A549 (cell line): Measurements from ENCODE around the gene RPS6KA2. TPM values are rescaled to one million over a fixed set of nuclear protein-coding genes. Genes with fewer than 3 reads are reported as not detected.
"Not testable (repeated sequence)": the region's sequence is repeated elsewhere in the genome, so short reads cannot be mapped to it uniquely, and the experiment has no call there.

Experiments
- ATAC-seq, 2 experiments: fragments of 200-7000 bp in 1 of 2; fragments of >200 bp in 1 of 2; cut with Nextera tagmentation in 1 of 2; cut with Tn5 transposase in 1 of 2; 3 replicates each; pipeline versions ENCODE4 v1.8.0 to v1.9.1; 2018 to 2020; ENCODE audit warnings: mild to moderate bottlenecking in 1 of 2, moderate library complexity in 1 of 2
- CTCF ChIA-PET: fragments of 300-600 bp; sonication (Branson Sonifier 250); formaldehyde crosslinking; extraction: SDS; loops from one replicate; lab custom pipeline; 2021; ENCODE audit warnings: antibody characterized with exemption, inconsistent platforms; lab: Yijun Ruan, JAX
- POLR2A ChIA-PET: fragments of 350-600 bp; formaldehyde crosslinking; extraction: SDS; loops from one replicate; lab custom pipeline; 2021; ENCODE audit warnings: antibody characterized with exemption, inconsistent platforms; lab: Yijun Ruan, JAX
- DNase-seq, 2 experiments: peaks; one replicate each; pipeline versions ENCODE4 v3.0.0 to v3.0.0-alpha.2; 2011 to 2016; ENCODE audit warnings: low read depth in 1 of 2, low spot score in 1 of 2
- FAIRE-seq: peaks from 2 replicates; lab custom pipeline; 2011; peaks lifted over from hg19 to GRCh38; lab: Jason Lieb, UNC
- H3K27ac ChIP-seq, 2 experiments: fragments of >200 bp; sonication (Bioruptor Twin); formaldehyde crosslinking; 3 replicates each; pipeline ENCODE4 v1.5.1; 2016 to 2017
- H3K4me1 ChIP-seq: fragments of >200 bp; sonication (Bioruptor Twin); formaldehyde crosslinking; 3 replicates; pipeline ENCODE4 v1.6.1; 2016
- H3K4me2 ChIP-seq: fragments of >200 bp; sonication (Bioruptor Twin); formaldehyde crosslinking; 3 replicates; pipeline ENCODE4 v1.6.1; 2016
- H3K4me3 ChIP-seq: fragments of >200 bp; sonication (Bioruptor Twin); formaldehyde crosslinking; 3 replicates; pipeline ENCODE4 v1.5.1; 2016
- H3K9me3 ChIP-seq: fragments of >200 bp; sonication (Bioruptor Twin); formaldehyde crosslinking; 3 replicates; pipeline ENCODE4 v1.6.1; 2016
- BHLHE40 ChIP-seq: IDR thresholded peaks from 2 replicates; pipeline ENCODE4 v1.6.1; 2012; ENCODE audit warnings: low read depth, low read length, inconsistent platforms
- CHD2 ChIP-seq: fragments of 150-350 bp; IDR thresholded peaks from 2 replicates; pipeline ENCODE4 v1.6.1; 2014; ENCODE audit warnings: low read length; ENCODE audit not compliant: partially characterized antibody
- CHD4 ChIP-seq: fragments of 200-600 bp; sonication (generic); IDR thresholded peaks from 2 replicates; pipeline ENCODE4 v1.6.1; 2016; ENCODE audit warnings: antibody characterized with exemption, mild to moderate bottlenecking, borderline replicate concordance
- ELK1 ChIP-seq: fragments of 150-350 bp; IDR thresholded peaks from 2 replicates; pipeline ENCODE4 v1.6.1; 2014; ENCODE audit warnings: low read depth, mild to moderate bottlenecking, low read length
- ESRRA ChIP-seq: fragments of 150-350 bp; IDR thresholded peaks from 2 replicates; pipeline ENCODE4 v1.6.1; 2014; ENCODE audit warnings: mild to moderate bottlenecking, low read length, borderline replicate concordance
- FOSB ChIP-seq: fragments of 250-450 bp; sonication (Bioruptor Pico); IDR thresholded peaks from 2 replicates; pipeline ENCODE4 v1.5.0; 2020; ENCODE audit warnings: mild to moderate bottlenecking, moderate library complexity
- FOXS1 ChIP-seq: fragments of 250-450 bp; sonication (Bioruptor Pico); IDR thresholded peaks from 2 replicates; pipeline ENCODE4 v1.5.0; 2020; ENCODE audit warnings: mild to moderate bottlenecking, moderate library complexity
- HOXB5 ChIP-seq: fragments of 250-450 bp; sonication (Bioruptor Pico); IDR thresholded peaks from 2 replicates; pipeline ENCODE4 v1.5.0; 2020; ENCODE audit warnings: mild to moderate bottlenecking, moderate library complexity
- JUN ChIP-seq, 2 experiments: fragments of >200 bp; sonication (Bioruptor Twin); formaldehyde crosslinking; IDR thresholded peaks; 2 replicates in 1 of 2; 3 replicates in 1 of 2; pipeline ENCODE4 v1.6.1; 2016 to 2017
- MYC ChIP-seq: IDR thresholded peaks from 2 replicates; pipeline ENCODE4 v1.6.1; 2012; ENCODE audit warnings: mild to moderate bottlenecking, inconsistent platforms, low read length, improper control_type of control experiment, borderline replicate concordance
- NFE2L2 ChIP-seq: fragments of 150-350 bp; conservative IDR thresholded peaks from 2 replicates; pipeline ENCODE4 v1.6.1; 2014; ENCODE audit warnings: low read length
- NPAS2 ChIP-seq: fragments of 250-450 bp; sonication (Bioruptor Pico); IDR thresholded peaks from 2 replicates; pipeline ENCODE4 v1.8.0; 2022; ENCODE audit warnings: mild to moderate bottlenecking, moderate library complexity, borderline replicate concordance
- PHF8 ChIP-seq: fragments of 200-600 bp; sonication (generic); IDR thresholded peaks from 2 replicates; pipeline ENCODE4 v1.6.1; 2016; ENCODE audit warnings: low read depth, mild to moderate bottlenecking, antibody characterized with exemption, moderate library complexity, borderline replicate concordance
- POLR2A ChIP-seq: IDR thresholded peaks from 2 replicates; pipeline ENCODE4 v1.6.1; 2012; ENCODE audit warnings: mild to moderate bottlenecking, low read length
- RARB ChIP-seq: fragments of 250-450 bp; sonication (Bioruptor Pico); IDR thresholded peaks from 2 replicates; pipeline ENCODE4 v1.8.0; 2021; ENCODE audit warnings: mild to moderate bottlenecking, moderate library complexity
- RFX5 ChIP-seq: fragments of 450-650 bp; IDR thresholded peaks from 2 replicates; pipeline ENCODE4 v1.7.1; 2014; ENCODE audit warnings: antibody characterized with exemption, mild to moderate bottlenecking, moderate library complexity
- RNF2 ChIP-seq: fragments of 200-600 bp; sonication (generic); IDR thresholded peaks from 2 replicates; pipeline ENCODE4 v1.6.1; 2016; ENCODE audit warnings: low read depth, mild to moderate bottlenecking, antibody characterized with exemption, moderate library complexity, borderline replicate concordance
- SMC3 ChIP-seq: fragments of >200 bp; sonication (Bioruptor Twin); formaldehyde crosslinking; IDR thresholded peaks from 3 replicates; pipeline ENCODE4 v1.6.1; 2018; ENCODE audit warnings: inconsistent platforms
- SREBF2 ChIP-seq: fragments of 450-650 bp; IDR thresholded peaks from 2 replicates; pipeline ENCODE4 v1.6.1; 2014; ENCODE audit warnings: mild to moderate bottlenecking, moderate library complexity
- ZFP36 ChIP-seq: fragments of 450-650 bp; IDR thresholded peaks from 2 replicates; pipeline ENCODE4 v1.6.1; 2014; ENCODE audit warnings: borderline replicate concordance; ENCODE audit not compliant: partially characterized antibody
- ZNF302 ChIP-seq: fragments of 250-450 bp; sonication (Bioruptor Pico); IDR thresholded peaks from 2 replicates; pipeline ENCODE4 v1.9.0; 2021; ENCODE audit warnings: inconsistent platforms, mild to moderate bottlenecking, moderate library complexity
- WGBS: methylation state at CpG from one replicate; pipeline ENCODE4 v1.1.6; 2017; ENCODE audit errors: missing lambda C conversion rate; 5-methylcytosine and 5-hydroxymethylcytosine counted together
- polyA plus RNA-seq, 4 experiments: library from polyadenylated mRNA; depleted of rRNA in 3 of 4; stranded (reverse); fragments of >200 nt; fragmentation: RNase III in 1 of 4; extraction: RNeasy Plus Mini Kit Qiagen cat#74134 plus additional on column Dnase treatment in 1 of 4; gene quantifications; 2 replicates in 3 of 4; 3 replicates in 1 of 4; pipeline ENCODE4 v1.2.3, GENCODE V29; 2011 to 2017

RPS6KA2 gene
- polyA plus RNA-seq, 2 of the 4 experiments (the other 2 are of a cell fraction), result 0.19 TPM; not detected in 1

- TF ChIP-seq MYC (no peak), NFE2L2 (no peak), PHF8 (no peak), CHD2 (no peak), ESRRA (no peak), NPAS2 (no peak), JUN (IDR thresholded peaks at IDR 0.05) (no peak), SREBF2 (no peak), RNF2 (no peak)
These were observed 231.7 kb downstream of the RPS6KA2 start (continued) for GRCh38 chr6:166395351-166395750.

GRCh38 chr6:166394036-166394892, 232.8 kb downstream of the RPS6KA2 start:
- no peak overlapping the region for H3K4me3 ChIP-seq
- no peak overlapping the region for H3K4me2 ChIP-seq
- ChIA-PET POLR2A (no interaction called here), CTCF (interaction anchor here (0.6 to 2.4 kb wide), 4 partner anchors 17 to 666 kb away, joined by 3 to 7 read pairs (median 4); no protein-coding TSS in a partner anchor)
- H3K9me3 ChIP-seq, result no peaks in the 10 kb centered on the region
- TF ChIP-seq FOXS1 (CRISPR knock-in tag) (no peak), HOXB5 (CRISPR knock-in tag) (no peak), ZNF302 (no peak), CHD2 (no peak), MYC (no peak), CHD4 (no peak), RARB (CRISPR knock-in tag) (no peak), ZFP36 (no peak), BHLHE40 (no peak), FOSB (no peak), ELK1 (no peak), POLR2A (no peak), SMC3 (no peak), RFX5 (no peak)
- no peak overlapping the region for H3K27ac ChIP-seq
- ATAC-seq, result no peak
- FAIRE-seq, result no peak
- H3K4me1 ChIP-seq, result no peaks in the 10 kb centered on the region
- WGBS, result 31% methylated on average over 10 of the region's 10 CpGs
- DNase-seq, result no peak

- ATAC-seq (no peak), DNase-seq (no peak)
- CTCF ChIA-PET, result interaction anchor here (1.2 kb wide), 1 partner anchor 80 kb away, joined by 3 read pairs; no protein-coding TSS in a partner anchor
- no peak overlapping the region for H3K4me3 ChIP-seq
- WGBS, result no CpG with 5 or more reads among the region's 27 CpGs
- no peaks in the 10 kb centered on the region for H3K9me3 ChIP-seq
- no peak overlapping the region for H3K27ac ChIP-seq
- POLR2A ChIA-PET, result no interaction called here
- TF ChIP-seq FOXS1 (CRISPR knock-in tag) (no peak), PHF8 (no peak)
- TF ChIP-seq, all 56 proteins: peak for 0
- no peaks in the 10 kb centered on the region for H3K4me1 ChIP-seq
- no peak for FAIRE-seq
- H3K4me2 ChIP-seq, result no peak overlapping the region
These were observed 233.6 kb downstream of the RPS6KA2 start for GRCh38 chr6:166393535-166393823.

- ATAC-seq, POLR2A ChIA-PET, H3K9me3 ChIP-seq, H3K4me1 ChIP-seq, H3K4me2 ChIP-seq, FAIRE-seq, H3K27ac ChIP-seq, DNase-seq, H3K4me3 ChIP-seq: not testable (repeated sequence)
- WGBS, result 85% methylated on average over 10 of the region's 30 CpGs
- CTCF ChIA-PET, result interaction anchor here (1.0 to 1.7 kb wide), 3 partner anchors 8 to 117 kb away, joined by 3 to 6 read pairs (median 6); no protein-coding TSS in a partner anchor
These were observed 234.1 kb downstream of the RPS6KA2 start for GRCh38 chr6:166392755-166393534.
